GM12874 (cell line): ENCODE measurements around the gene RNF175.

Experiments used
- CTCF ChIP-seq: IDR thresholded peaks from 2 replicates; pipeline ENCODE4 v1.5.1; 2011; ENCODE audit warnings: low read depth, mild to moderate bottlenecking, control low read depth, low read length, moderate library complexity; ENCODE audit not compliant: insufficient read depth

Gene RNF175

GRCh38 chr4:153758136-153758535 lies 1.7 kb downstream of the RNF175 start:
- TF ChIP-seq CTCF: no peak

- no peak for TF ChIP-seq CTCF
Observed at GRCh38 chr4:153757407-153757806, 2.4 kb downstream of the RNF175 start.

- TF ChIP-seq CTCF: no peak
Observed at GRCh38 chr4:153755186-153755585, 4.6 kb downstream of the RNF175 start.

- TF ChIP-seq CTCF: peak; percentile 70
Observed at GRCh38 chr4:153750197-153750817, 9.5 kb downstream of the RNF175 start.

- no peak for TF ChIP-seq CTCF
Observed at GRCh38 chr4:153748378-153748777, 11.4 kb downstream of the RNF175 start.

- no peak for TF ChIP-seq CTCF
Observed at GRCh38 chr4:153747406-153747955, 12.3 kb downstream of the RNF175 start.

- TF ChIP-seq CTCF: no peak
Observed at GRCh38 chr4:153745651-153746050, 14.2 kb downstream of the RNF175 start.

- no peak for TF ChIP-seq CTCF
Observed at GRCh38 chr4:153741541-153741940, 18.3 kb downstream of the RNF175 start.
